HG03196 (cell line): ENCODE data around the gene PRKCZ.

Experiments
- ATAC-seq: cut with Tn5 transposase; IDR thresholded peaks from one replicate; pipeline ENCODE4 v1.9.1; 2021; ENCODE audit not compliant: unreplicated experiment

Gene PRKCZ

DNA sequence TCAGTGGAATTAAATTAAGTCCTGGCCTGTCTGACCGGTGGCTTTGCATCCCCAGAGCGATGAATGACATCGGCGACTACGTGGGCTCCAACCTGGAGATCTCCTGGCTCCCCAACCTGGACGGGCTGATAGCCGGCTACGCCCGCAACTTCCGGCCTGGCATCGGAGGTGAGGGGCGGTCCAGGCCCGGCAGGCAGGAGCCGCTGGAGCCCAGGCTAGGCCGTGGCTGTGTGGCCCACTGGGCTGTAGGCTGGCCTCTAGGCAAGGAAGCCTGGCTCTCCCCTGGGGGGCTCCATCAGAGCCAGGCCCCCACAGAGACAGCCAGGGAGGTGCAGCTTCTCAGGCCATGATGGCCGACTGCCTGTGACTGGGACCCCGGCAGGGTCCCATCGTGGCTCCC lies 25.3 kb upstream of the PRKCZ start:
- ATAC-seq: no peak

DNA sequence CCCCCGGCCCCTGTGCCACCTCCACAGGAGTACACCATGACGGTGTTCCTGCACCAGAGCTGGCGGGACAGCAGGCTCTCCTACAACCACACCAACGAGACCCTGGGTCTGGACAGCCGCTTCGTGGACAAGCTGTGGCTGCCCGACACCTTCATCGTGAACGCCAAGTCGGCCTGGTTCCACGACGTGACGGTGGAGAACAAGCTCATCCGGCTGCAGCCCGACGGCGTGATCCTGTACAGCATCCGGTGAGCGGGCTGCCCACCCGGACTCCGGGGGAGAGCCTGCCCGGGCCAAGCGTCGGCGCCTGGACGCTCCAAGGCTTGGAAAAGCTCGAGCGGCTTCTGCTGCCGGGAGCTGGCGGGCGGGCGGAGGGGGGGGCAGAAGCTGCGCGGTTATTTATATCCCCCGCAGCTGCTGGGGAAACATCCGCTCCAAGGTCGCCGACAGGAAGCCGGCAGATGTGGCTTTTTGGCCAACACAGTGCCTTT lies 24.7 kb upstream of the PRKCZ start:
- ATAC-seq: no peak

DNA sequence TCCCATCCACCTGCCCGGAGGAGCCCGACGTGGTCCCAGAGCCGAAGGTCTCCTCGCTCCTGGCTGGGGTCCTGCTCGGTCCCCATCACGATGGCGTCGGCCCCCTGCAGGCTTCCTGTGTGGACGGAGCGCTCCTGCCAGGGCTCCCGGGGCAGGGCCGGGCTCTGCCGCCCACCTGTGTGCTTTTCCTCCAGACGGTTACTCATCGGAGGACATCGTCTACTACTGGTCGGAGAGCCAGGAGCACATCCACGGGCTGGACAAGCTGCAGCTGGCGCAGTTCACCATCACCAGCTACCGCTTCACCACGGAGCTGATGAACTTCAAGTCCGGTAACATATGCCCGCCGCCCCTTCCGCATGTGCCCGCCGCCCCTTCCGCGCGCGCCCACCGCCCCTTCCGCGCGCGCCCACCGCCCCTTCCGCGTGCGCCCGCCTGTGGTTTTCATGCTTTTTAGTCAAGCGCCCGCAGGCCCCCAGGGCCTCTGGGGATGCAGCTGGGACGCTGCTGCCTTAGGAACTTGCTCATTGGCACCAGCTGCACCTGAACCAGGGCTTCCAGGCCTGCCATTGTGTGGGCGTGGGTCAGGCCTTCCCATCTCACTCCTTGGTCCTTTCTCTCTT lies 22.1 kb upstream of the PRKCZ start:
- ATAC-seq: no peak

DNA sequence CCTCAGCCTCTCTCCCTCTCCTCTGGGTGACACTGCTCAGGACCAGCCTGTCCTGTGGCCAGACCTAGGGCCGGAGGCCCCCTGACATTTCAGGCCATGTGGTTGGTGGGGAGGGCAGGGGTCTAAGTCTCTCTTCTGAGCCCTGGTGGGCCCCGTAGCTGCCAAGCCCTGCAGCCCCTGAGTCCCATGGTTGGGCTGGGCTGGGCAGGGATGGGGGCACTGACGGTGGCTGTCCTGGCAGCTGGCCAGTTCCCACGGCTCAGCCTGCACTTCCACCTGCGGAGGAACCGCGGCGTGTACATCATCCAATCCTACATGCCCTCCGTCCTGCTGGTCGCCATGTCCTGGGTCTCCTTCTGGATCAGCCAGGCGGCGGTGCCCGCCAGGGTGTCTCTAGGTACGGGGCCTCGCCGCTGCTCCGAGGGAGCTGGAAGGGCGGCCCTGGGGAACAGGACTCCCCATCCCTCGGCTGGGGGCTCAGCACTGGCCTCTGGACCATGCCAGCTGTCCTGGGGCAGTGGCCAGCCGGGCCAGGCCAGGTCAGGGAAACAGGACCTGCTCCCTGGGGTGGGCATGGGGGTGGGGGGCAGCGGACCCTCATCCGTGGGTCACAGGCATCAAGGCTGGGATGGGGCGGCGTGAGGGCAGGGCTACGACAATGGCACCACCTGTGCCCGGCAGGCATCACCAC lies 21.2 kb upstream of the PRKCZ start:
- ATAC-seq: no peak

DNA sequence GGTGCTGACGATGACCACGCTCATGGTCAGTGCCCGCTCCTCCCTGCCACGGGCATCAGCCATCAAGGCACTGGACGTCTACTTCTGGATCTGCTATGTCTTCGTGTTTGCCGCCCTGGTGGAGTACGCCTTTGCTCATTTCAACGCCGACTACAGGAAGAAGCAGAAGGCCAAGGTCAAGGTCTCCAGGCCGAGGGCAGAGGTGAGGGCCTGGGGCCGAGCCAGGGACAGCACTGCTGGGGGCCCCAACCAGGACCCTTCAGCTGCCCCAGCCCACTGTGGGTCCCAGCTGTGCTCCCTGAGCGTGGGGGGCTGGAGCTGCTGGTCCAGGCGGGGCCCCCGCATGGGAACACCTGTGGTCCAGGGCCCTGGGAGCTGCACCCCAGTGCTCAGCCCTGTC lies 20.6 kb upstream of the PRKCZ start:
- no peak for ATAC-seq

DNA sequence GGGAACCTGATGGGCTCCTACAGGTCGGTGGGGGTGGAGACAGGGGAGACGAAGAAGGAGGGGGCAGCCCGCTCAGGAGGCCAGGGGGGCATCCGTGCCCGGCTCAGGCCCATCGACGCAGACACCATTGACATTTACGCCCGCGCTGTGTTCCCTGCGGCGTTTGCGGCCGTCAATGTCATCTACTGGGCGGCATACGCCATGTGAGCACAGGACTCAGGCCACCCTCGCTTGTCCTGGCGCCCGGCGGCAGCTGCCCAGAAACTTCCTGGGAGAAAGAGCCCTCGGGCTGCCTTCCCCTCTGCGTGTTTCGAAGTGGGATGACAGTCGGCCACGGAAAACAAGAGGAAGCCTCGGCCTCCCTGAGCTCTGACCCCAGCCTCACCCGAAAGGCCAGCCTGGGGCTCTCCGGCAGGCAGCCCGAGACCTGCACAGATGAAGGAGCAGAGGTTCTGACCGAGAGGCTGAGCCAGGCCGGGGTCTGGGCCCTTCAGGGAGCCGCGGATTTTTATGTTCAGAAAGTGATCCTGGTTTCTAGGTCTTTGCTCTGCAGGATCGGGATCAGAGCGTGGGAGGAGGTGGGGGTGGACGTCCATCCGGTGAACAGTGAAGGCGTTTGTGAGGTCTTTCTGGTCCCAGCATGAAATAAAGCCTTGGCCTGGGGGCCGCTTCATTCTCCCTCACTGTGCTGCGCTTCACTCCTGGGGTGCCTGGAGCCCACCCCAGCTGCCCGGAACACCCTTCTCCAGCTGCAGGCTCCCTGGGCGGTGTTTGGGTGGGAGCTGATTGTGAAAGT lies 19.9 kb upstream of the PRKCZ start:
- no peak for ATAC-seq

DNA sequence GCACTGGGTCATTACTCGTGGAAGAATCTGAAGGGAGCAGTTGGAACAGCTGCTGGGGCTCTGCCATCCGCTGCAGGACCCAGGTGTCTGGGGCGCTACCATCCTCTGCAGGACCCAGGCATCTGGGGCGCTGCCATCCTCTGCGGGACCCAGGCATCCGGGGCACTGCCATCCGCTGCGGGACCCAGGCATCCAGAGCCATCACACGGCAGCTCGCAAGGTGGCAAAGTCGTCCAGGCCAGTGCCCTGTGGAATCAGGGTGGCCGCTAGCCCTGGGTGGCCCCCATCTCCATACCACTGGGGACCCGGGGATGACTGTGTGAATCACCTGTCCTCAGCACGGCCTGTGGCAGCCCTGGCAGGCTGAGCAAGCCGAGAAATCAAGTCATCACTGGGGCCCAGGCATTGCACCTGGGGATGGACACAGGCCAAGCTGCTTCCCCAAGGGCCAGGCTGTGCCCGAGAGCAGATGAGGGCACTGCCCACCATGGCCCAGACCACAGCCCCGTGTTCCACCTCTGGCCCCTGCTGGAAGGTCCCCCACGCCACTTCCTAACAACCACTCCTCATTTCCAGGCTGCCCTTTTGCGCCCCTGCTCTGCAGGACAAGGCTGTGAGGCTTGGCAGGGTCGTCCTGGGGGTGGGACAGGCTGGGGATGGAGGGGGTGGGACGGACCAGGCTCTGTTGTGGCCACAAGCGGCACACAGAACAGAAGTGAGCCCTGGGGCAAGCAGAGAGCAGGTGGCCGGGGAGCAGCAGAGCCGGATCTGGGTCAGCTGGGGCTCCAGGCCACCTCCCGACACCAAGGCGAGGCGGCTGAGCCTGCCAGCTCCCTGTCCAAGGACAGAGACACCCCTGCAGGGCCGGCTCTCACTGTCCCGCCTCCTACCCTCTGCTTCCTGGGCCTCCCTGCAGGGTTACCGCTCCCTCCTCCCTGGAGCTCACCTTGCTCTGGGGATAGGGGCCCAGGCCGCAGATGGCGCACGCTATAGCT lies 18.4 kb upstream of the PRKCZ start:
- no peak for ATAC-seq

DNA sequence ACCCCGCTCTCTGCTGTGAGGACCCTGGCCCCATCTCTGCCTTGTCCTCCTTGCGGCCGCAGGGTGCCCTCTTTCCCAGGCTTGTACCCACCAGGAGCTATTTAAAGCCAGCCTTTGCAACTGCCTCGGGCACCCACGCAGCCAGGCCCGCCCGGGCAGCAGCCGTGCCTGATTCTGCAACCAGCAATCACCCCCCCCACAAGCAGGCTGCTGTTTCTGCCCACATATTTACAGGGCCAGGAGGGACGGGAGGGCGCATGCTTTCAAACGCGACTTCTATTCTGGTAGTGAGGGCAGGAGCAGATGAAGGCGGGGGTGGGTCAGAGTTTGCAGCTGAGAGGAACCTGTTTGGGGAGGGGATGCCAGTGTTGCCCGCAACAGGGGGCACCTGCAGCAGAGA lies 17.5 kb upstream of the PRKCZ start:
- ATAC-seq: no peak

DNA sequence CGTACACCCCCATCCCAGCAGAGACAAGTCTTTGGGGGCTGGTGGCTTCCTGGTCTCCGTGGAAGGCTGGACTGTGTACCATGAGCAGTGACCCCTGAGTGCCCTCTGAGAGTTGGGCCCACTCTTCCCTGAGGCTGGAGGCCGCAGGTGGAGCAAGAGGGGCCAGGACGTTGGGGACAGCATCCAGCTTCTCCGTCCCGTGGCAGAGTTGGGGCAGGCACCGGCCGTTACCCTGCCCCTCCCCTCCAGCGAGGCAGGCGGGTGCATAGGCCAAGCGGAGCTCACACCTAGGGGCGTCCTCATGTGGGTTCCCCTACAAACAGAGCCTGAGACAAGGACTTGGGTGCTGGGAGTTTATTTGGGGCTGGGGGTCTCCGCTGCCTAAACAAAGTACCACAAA lies 17.0 kb upstream of the PRKCZ start:
- ATAC-seq: no peak

DNA sequence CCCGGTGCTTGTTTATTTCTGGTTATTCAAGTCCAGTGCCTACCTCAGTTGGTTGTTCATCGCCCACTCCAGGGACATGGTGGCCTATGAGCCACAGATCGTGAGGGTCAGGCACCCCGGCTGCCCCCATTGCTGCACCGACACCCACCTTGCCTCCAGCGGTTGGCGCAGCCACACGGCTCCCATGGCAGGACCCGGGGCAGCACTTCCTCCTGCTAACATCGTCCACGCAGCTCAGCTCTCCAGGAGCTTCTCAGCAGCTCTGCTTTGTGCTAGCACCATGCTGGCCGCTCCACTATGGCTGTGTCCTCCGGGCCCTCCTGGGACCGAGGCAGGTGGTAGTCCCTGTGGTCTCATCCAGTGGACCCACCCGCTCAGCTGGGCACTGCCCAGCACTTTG lies 13.9 kb upstream of the PRKCZ start:
- ATAC-seq: no peak

DNA sequence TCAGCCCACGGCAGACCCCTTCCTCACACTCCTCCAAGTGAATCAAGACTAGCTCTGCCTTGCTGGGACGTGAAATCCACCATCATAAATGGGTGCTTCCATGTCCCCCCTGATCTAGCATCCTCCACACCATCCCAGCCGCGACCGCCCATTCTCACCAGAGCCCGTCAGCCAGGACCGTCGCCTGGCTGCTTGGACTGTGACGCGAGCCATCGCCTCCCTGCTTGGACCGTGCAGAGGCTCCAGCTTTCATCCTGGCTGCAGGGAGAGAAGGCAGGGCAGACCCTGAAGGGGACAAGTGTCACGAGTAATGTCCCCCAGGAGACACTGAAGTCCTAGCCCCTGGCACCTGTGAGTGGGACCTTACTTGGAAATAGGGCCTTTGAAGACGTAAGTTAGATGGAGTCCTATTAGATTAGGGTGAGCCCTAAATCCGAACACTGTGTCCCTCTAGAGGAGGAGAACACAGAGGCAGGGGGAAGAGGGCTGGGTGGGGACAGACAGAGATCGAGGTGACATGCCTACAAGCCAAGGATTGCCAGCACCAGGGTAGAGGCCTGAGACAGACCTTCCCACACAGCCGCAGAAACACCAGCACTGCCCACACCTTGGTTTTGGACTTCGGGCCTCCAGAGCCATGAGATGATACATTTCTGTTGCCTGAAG lies 12.8 kb upstream of the PRKCZ start:
- no peak for ATAC-seq

DNA sequence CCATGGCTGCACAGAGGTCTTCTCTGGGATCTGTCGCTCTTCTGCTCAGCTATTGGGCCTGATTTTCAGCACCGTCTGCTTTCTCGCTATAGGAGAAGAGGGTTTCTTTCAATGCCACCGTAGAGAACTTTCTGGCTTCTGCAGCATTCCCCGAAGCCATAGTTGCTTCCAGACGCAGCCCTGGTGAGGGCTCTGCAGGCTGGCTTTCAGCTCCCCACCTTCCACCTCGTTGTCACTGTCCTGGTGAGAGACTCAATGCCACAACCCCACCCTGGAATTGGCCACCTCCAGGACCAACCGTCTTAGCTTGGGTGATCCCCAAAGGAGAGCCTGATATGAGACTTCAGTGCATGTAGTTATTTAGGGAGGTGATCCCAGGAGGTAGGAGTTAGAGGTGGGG lies 12.0 kb upstream of the PRKCZ start:
- ATAC-seq: no peak

DNA sequence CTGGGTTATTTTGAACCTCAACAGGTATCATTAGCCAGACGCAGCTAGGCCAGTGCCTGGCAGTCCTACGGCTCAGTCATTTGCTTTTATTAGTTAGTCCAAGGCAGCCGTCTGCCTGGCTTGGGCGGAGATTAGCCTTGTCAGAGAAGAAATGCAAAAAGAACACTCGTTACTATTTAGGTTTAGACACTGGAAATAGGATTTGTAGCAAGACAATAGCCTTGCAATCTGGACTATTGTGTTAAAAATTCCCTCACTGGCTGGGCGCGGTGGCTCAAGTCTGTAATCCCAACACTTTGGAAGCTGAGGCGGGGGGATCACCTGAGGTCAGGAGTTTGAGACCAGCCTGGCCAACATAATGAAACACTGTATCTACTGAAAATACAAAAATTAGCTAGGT lies 11.0 kb upstream of the PRKCZ start:
- no peak for ATAC-seq

DNA sequence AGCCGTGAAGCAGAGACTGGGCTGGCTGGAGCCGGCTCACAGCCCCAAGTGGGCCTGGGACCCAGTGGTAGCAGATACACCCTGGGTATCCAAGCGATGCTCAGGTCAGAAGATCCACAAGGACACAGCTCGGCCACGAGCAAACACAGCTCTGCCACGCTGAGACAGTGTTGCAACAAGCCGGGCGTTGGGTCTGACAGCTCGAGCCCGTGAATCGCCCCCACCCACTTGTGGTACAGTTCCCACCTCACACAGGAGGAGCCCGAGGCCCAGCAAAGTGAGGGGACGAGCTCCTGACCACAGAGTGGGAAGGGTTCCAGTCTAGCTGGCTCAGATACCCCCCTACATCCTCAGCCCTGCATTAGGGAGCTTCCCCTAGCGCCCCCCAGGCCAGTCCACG lies 8.9 kb upstream of the PRKCZ start:
- no peak for ATAC-seq

DNA sequence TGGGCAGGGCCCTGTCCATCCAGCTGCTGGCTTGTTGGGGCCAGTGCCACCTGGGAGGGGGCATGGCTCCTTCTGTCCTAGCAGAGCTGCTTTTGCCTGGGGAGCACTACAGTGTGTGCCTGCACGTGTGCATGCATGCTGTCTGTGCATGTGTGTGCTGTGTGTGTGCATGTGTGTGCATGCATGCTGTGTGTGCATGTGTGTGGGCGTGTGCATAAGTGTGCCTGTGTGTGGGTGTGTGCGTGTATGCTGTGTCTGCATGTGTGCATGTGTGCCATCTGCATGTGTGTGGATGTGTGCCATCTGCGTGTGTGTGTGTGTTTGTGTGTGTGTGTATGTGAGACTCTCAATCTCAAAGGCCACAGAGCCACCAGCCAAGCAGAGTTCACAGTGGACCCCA lies 8.3 kb upstream of the PRKCZ start:
- ATAC-seq: no peak

DNA sequence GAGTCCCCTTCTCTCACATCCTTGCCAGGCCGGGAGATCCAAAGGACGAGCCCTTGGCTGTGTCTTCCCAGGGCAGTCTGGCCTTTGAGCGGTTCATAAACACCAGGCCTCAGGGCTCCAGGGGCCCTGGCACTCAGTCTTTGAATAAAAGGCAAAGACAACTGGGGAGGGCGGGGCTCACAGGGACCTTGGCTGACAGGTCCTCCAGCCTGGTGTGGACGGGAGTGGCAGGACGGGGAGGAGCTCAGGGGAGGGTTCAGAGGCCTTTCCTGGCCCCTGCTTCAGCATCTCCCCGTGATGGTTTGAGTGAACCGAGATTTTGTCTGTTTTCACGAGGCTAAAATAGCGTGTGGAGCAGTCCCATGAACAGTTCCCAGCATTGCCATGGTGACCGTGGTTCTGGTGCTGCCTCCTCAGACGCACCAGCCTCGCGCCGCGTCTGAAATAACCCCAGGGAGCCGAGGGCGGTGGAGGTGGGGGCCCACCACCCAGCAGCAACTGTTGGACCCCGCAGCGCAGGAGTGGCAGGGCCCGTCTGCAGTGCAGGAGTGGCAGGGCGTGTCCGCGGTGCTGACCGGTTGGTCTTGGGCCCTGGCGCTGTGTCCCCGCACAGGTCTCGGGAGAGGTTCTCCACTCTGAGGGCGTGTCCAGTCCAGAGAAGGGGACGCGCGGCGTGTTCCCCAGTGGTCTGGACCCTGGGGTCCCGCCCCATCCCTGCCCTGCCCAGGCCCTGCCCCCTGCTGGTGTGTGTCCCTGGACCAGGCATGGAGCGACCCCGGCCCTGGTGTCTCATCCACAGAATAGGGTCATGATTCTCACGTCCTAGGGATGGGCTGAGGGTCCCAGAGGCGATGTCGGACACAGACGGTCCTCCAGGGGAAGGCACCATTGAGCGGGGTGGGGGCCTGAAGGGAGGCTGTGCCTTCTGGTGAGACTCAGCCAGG lies 7.1 kb upstream of the PRKCZ start:
- no peak for ATAC-seq

DNA sequence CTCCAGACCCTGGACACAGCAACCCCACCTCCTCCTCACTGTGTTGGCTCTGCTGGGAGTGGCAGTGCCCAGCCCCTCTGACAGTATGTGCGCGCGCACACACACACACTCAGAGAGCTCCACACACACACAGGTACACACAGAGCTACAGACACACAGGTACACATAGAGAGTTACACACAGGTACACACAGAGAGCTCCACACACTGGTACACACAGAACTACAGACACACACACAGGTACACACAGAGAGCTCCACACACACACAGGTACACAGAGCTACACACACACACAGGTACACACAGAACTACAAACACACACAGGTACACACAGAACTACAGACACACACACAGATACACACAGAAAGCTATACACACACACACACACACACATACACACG lies 6.3 kb upstream of the PRKCZ start:
- no peak for ATAC-seq

DNA sequence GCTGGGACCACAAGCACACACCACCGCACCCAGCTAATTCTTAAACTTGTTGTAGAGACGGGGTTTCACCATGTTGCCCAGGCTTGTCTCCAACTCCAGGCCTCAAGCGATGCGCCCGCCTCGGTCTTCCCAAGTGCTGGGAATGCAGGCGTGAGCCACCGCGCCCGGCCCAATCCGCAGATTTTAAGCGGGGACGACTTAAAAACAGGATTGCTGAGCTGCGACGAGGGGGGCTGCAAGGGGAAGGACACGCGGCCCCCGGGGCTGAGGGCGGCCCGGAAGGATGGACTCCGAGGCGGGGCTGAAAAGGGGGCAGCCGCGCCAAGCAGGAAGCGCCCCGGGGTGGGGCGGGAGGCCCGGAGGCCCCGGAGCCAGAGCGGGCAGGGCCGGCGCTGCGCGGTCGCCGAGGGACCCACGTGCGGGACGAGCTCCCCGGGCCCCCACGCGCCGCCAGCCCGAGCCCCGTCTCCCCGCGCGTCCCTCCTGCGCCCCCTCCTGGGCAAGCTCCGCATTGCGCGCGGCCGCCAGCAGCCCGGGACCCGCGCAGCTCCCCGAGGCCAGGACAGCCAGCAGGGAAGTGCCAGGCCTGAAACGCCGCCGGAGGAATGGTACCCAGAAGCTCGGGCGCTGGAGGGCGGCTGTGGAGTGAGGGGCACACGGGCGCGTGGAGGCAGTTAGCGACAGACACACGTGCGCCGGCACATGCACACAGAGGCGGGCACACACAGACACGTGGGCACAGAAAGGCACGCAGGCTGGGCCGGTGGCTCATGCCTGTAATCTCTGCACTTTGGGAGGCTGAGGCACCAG lies 5.5 kb upstream of the PRKCZ start:
- no peak for ATAC-seq
